ENCODE measurements around the gene RPRD1A.
A peak's percentile ranks its signal among the peaks of the same experiment; 100 is the strongest.
"Not testable (repeated sequence)": the region's sequence is repeated elsewhere in the genome, so short reads cannot be mapped to it uniquely, and the experiment has no call there.

The RPRD1A gene, protein sequence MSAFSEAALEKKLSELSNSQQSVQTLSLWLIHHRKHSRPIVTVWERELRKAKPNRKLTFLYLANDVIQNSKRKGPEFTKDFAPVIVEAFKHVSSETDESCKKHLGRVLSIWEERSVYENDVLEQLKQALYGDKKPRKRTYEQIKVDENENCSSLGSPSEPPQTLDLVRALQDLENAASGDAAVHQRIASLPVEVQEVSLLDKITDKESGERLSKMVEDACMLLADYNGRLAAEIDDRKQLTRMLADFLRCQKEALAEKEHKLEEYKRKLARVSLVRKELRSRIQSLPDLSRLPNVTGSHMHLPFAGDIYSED

DNA sequence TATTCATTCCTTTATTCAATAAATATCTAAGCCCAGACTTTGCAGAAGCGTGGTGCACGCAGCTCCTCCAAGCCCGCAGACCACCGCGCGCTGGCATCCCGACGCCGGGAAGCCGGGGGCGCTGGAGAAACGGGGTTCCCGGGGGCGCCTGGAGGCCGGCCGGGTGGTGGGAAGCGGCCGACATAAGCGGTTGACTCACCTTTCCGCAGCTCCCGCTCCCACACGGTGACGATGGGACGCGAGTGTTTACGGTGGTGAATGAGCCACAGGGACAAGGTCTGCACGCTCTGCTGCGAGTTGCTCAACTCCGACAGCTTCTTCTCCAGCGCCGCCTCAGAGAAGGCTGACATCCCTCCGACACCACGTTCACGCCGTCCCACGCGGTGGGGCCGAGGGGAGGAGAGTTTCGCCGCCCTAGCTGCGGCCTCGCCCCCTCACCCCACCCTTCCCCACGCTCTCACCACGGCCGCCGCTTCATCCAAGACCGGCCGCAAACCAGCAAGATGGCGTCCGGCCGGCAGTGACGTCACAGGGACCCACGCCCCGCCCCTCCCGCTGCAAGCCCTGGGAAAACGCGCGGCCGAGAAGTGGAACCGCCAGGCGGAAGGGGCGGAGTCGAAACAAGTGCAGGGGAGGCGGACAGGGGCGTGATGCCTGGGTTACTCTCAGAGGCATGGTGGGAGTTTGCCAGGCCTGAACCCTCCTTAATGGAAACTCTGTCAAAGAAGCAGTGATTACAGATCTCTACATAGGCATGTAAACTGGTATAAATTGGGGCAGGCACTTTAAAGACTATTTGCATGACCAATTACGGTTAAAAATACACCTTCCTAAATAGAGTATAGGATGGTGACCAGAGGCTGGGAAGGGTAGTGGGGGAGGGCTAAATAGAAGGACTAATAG lies at the start of gene RPRD1A:
RPRD1A (minus strand) TSS at position 505 of the 903 bp plus-strand sequence; CDS start at position 350, 155 bp downstream.
- DNase-seq = peak; percentile 74

DNA sequence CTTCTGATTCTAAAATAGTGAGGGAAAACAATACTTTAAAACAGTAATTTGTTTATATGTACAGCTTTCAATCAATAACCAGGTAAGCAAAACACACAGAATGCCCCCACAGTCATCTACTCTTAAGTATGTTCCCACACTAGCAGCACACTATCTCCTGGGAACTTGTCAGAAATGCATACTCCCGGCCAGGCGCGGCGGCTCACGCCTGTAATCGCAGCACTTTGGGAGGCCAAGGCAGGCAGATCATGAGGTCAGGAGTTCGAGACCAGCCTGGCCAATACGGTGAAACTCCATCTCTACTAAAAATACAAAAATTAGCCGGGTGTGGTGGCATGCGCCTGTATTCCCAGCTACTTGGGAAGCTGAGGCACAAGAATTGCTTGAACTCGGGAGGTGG lies 49.4 kb upstream of the RPRD1A start:
- not testable (repeated sequence) for DNase-seq

DNA sequence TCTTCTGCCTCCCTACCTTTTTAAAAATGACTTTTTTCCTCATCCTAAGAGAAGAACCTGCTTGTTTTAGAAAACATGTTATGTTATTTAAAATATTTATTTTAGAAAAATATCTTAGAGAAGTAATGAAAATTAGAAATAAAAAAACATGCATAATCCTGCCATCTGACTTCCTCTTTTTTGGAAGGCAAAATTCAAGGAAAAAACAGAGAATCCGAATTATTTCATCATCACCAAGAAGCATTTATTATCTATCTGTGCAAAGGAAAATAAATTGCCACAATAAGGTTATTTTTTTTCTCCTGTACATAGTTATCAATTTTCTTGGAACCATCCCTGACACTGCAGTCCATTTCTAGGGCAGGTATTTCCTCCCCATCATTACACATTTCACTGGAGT lies 47.4 kb upstream of the RPRD1A start:
- DNase-seq = no peak

DNA sequence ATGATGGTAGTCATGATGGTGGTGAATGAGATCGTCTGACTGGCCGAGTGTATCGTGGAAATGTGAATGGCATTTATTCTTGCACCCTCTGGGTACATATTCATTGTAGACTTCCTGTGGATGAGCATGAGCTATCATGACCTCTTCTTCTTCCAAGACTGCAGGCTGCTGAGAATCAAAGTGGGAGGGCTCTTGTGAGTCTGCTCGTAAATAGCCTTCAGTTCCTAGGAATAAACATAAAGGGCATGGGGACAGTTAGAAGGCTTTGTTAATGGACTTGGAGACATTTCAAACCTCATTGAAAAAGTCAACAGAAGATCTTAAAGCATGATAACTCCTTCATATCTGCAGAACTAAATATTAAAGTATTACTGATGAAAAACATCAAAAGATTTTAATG lies 46.9 kb upstream of the RPRD1A start:
- no peak for DNase-seq

DNA sequence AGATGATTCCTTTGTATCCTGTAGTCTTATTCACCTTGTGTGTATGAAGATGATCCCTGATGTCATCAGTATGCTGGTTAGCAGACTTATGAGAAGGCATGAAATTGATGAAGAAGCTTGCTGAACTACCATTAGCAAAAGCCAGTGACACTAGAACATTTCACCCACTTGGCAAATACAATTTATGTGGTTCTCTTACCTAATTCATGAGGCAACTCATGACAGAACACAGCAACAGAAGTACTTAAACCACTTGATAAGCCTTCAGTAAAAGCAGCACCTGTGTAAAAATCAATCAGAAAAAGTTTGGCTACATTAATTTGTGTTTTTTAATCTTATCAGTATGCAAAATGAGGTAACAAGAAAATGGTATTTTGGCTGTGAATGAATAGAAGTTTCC lies 44.9 kb upstream of the RPRD1A start:
- no peak for DNase-seq

DNA sequence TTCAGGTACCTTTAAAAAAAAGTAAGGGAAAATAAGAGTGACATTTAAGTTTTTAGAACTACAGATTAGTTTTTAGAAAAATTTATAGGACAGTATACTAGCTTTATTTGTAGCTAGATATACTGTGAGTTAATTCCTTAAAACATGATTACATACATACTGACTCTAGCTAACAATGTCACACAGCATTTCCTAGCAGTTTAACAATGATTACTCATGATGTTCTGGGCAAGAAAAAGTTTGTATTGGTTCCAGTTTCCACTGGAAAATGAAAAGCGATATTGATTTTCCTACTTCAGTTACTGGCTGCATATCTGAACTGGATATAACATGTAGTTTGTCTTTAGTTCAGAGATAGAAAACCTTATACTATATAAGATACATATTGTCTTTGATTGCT lies 42.4 kb upstream of the RPRD1A start:
- DNase-seq = no peak

DNA sequence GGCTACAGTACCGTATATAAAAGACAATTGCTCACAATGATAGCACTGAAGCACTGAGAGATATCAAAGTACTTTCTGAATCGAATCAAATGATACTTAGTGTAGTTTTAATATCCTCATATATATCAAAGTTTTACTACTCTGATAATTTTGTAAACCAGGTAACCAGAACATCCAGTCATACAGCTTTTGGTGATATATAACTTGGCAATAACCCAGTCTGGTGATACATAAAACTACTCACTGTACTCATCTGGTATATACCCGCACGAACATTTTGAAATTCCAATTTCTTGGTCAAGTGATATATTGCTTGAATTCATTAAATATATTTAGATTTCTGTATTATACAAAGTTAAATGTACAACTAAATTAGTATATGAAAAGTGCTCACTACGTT lies 41.2 kb upstream of the RPRD1A start:
- no peak for DNase-seq

DNA sequence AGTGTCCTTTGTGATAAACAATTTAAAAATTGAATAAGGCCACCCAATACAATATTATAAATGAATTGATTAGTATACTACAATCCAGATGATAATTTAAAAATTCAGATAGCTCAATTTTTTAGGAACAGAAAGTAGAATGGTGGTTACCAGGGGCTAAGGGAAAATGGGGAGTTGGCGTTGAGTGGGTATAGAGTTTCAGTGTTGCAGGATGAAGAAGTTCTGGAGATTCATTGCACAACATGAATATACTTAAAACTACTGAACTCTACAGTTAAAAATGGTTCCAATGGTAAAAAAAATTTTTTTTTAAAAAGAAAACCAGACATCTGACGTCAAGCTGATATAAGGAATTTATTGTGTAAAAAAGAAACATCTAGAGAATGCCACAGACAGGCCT lies 40.8 kb upstream of the RPRD1A start:
- DNase-seq = no peak

DNA sequence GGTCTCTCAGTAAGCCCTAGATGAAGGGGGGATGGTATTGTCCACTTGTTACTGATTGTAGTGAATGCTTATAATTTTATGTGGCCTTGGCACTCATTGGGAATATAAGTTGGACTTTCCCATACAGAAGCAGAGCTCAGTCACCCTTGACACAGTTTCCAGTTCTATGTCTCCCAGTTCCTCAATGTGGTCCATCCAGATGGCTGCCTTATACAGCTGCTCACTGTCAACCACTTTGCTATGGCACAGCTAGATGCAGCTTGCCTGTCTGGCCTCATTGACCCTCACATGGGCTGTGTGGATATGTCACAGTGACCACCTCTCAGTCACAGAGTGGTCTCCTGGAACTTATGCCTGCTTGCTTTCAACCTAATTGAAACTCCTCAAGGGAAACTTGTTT lies 40.1 kb upstream of the RPRD1A start:
- DNase-seq = no peak

DNA sequence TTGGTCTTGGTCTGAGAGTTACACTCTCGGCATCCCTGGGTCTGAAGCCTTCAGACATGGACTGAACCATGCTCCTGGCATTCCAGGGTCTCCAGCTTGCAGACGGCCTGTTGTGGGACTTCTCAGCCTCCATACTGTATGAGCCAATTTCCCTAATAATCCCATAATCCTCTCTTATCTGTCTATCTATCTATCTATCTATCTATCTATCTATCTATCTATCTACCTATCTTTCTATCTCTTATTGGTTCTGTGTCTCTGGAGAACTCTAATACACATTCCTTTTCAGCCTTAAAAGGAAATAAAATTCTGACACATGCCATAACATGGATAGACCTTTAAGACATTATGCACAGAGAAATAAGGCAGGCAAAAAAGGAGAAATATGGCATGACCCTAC lies 37.4 kb upstream of the RPRD1A start:
- no peak for DNase-seq

DNA sequence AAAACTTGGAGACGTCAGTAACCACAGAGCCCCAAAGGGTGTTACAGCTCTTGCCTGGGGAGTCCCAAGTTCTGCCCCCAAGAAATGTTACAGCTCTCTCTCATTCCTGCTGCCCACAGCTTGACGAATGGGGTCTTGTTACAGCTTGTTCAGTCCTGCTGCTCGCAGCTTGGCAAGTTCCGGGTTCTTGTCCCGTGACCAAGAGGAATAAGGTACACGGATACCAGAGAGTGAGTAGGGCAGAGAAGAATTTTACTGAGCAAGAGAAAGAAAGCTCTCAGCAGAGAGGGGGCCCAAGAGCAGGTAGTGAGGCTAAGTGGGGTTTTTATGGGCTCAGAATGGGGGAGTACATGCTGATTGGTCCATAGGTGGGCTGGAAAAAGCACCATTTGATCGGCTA lies 34.6 kb upstream of the RPRD1A start:
- DNase-seq = no peak

DNA sequence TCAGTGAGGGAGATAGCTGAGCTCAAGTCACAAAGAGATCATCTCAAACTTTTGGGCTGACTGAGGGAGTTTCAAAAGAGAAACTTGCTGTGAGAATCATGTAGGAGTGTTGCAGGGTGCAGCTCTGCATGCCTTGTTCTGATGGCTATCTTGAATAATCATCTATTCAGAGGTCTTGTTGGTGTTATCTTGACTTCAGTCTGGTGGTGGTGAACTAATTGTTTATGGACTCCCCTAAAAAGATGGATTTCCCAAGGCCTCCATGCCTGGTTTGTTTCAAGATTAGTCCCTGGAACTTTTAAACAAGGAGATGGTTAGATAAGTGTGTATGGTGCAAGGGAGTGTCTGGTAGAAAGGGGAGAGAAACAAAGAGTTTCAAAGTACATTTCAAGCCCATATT lies 32.0 kb upstream of the RPRD1A start:
- no peak for DNase-seq

DNA sequence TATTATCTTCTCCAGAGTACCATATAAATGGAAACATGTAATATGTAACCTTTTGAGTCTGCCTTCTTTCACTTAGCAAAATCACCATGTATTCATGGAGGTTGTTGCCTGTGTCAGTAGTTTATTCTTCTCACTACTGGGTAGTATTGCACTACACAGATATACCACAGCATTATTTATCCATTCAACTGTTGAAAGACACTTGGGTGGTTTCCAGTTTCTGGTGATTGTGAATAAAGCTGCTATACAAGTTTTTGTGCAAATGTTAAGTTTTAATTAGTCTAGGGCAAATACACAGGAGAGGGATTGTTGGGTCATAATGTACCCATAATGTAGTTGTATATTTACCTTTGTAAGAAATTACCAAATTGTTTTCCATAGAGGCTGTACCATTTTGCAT lies 29.6 kb upstream of the RPRD1A start:
- DNase-seq = no peak

DNA sequence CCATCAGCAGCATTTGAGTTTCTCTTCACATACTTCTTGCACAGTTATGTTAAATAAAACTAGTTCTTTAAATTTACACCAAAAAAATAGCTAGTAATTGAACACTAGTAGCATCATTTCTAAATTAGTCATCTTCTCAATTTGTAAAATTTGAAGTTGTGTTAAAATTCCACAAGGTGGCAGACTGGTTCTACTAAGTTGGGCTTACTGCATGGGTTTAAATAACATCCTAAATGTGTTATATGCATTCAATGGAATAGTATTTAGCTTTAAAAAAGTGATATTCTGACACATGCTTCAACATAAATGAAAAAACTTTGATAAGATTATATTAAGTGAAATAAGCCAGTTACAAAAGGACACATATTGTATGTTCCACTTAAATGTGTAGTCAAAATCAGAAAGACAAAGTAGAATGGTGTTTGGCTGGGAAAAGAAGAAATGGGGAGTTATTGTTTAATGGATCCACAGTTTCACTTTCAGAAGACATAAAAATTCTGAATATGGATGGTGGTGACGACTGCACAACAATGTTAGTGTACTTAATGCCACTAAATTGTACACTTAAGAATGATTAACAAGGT lies 28.7 kb upstream of the RPRD1A start:
- peak; percentile 5 for DNase-seq

DNA sequence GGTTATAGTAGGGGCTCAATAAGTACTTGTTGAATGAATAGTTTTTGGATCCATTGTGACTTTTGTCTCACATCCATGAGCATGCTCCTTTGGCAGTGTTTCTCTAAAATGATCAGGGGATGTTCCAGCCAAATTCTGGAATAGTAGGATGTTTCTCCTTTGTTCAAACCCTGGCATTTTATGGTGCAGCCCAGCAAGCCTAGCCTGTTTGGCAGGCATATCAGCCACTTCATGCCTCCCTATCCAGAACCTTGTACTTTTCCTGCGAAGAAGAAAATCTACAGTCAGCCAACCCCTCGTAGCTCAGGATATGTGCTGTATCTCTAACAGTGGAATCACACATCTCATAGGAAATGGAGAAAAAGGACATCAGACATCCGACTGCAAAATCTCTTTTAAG lies 27.1 kb upstream of the RPRD1A start:
- DNase-seq = no peak

DNA sequence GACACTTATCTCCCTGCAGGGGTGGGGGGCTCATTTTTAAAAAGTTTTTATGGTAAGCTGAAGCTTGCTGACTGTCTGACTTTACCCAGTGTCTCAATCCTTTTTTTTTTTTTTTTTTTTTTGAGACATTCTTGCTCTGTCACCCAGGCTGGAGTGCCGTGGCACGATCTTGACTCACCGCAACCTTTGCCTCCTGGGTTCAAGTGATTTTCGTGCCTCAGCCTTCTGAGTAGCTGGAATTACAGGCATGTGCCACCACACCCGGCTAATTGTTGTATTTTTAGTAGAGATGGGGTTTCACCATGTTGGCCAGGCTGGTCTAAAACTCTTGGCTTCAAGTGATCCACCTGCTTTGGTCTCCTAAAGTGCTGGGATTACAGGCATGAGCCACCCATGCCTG lies 24.8 kb upstream of the RPRD1A start:
- DNase-seq = not testable (repeated sequence)

DNA sequence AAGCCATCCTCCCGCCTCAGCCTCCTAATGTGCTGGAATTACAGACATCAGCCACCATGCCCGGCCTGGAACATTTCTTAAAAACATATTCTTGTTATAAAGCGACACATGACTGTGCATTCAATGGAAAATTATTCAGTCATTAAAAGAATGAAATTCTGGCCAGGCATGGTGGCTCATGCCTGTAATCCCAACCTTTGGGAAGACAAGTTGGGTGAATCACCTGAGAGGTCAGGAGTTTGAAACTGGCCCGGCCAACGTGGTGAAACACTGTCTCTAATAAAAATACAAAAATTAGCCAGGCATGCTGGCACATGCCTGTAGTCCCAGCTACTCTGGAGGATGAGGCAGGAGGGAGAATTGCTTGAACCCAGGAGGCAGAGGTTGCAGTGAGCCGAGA lies 21.6 kb upstream of the RPRD1A start:
- no peak for DNase-seq

DNA sequence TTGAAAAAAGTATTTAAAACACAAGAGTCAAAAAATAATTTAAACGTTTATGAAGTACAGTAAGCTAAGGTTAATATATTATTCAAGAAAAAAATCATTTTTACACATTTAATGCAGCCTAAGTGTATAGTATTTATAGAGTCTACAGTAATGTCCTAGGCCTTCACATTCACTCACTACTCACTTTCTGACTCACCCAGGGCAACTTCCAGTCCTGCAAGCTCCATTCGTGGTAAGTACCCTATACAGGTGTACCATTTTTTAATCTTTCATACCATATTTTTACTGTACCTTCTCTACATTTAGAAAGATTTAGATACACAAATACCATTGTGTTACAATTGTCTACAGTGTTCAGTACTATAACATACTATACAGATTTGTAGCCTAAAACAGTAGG lies 20.9 kb upstream of the RPRD1A start:
- no peak for DNase-seq

DNA sequence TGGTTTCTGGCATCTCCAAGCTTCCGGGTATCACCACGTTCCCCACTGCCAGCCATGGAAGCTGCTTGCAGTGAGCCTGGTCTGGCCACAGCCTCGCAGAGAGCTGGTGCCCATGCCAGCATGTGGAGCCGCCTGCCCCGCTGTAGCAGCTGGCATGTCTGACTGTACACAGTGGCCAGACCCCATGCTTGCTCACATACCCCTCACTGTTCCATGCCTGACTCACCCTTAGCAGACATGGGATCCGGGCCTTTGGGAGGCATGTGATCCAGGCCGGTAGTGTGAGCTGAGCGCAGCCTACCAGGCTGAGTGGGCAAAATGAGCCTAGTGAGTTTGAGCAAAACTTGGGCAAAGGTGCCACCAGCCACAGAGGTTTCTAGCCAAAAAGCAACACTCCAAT lies 18.8 kb upstream of the RPRD1A start:
- DNase-seq = no peak

DNA sequence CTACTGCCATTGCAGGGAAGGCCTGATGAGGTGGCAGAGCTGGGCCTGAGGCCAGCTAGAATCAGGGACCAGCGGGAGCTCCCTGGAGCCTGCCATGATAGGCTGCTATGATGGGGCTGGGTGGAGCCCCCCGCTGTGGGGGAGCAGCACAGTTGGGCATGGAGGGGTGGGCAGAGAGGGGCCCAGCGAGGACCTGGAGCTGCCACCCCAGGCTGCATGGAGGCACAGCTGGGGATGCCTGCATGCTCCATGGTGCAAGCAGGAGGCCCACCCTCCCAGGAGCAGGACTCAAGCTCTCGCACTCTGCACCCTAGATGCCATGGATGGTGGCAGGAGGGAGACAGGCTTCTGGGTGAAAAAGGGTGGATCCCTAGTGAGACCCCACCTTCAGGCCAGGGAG lies 17.8 kb upstream of the RPRD1A start:
- DNase-seq = no peak

DNA sequence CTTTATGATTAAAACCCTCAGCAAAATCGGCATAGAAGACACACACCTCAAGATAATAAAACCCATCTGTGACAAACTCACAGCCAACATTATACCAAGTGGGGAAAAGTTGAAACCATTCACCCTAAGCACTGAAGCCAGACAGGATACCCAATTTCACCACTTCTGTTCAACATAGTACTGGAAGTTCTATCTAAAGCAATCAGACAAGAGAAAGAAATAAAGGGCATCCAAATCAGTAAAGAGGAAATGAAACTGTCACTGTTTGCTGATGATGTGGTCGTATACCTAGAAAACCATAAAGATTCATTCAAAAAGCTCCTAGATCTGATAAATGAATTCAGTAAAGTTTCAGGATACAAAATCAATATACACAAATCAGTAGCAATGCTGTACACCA lies 16.4 kb upstream of the RPRD1A start:
- DNase-seq = no peak

DNA sequence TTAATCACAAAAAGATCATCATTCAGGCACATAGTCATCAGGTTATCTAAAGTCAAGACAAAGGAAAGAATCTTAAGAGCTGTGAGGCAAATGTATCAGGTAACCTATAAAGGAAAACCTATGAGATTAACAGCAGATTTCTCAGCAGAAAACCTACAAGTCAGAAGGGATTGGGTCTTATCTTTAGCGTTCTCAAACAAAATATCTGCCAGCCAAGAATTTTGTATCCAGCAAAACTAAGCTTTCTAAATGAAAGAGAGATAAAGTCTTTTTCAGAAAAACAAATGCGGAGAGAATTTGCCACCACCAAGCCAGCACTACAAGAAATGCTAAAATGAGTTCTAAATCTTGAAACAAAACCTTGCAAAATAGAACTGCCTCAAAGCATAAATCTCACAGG lies 13.8 kb upstream of the RPRD1A start:
- not testable (repeated sequence) for DNase-seq

DNA sequence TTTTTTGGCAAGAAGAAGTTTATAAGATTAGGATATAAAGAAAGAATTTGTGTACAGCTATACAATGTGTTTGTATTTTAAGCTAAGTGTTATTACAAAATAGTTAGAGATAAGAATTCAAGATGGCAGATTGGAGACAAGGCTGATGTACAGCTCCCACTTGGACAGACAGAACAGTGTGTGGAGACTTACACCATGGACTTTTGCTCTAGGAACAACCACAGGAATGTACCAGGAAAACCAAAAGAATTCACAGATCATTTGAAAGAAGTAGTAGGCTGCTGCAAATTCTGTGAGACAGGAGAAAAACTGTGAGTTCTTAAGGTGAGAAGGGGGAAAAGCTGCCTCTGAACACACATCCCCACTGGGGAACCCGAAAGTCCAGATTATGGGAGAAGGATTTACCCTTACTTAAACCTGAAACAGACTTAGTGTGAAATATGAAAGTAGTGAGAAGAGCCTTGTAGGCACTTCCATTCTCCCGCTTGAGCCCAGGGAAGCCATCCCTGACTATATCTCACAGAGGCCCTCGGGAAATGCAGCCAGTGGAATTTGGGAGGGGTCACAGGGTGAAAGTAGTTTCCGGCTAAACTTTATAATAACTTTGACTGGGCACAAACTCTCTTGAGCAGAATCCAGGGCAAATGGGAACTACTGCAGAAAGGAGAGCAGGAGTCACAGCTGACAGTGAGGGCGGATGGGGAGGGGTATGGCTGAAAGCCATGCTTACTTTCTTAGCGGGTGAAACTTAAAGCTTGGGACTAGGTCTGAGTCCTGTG lies 11.6 kb upstream of the RPRD1A start:
- DNase-seq = no peak

All from SIG-M5 (cell line).